Calu3 (cell line): ENCODE measurements around the gene CD109. TPM values are rescaled to one million over a fixed set of nuclear protein-coding genes. Genes with fewer than 3 reads are reported as not detected.

Source experiments
- BruUV-seq: library from RNA; stranded (reverse); fragments of 400-500 nt; replicated peaks from 2 replicates; lab custom pipeline; 2021; lab: Mats Ljungman, UMichigan
- CTCF ChIA-PET: fragments of 300-600 bp; sonication (Branson Sonifier 250); formaldehyde crosslinking; loops from one replicate; lab custom pipeline; 2022; ENCODE audit warnings: antibody characterized with exemption; lab: Charles Lee
- DNase-seq: peaks from one replicate; pipeline ENCODE4 v3.0.0; 2022
- H3K27ac Mint-ChIP-seq: one replicate; pipeline ENCODE4 v1.8.0; 2022; ENCODE audit warnings: mixed read lengths; ENCODE audit not compliant: unreplicated experiment
- H3K27me3 Mint-ChIP-seq: one replicate; pipeline ENCODE4 v1.8.0; 2022; ENCODE audit warnings: mixed read lengths; ENCODE audit not compliant: unreplicated experiment
- H3K36me3 Mint-ChIP-seq: one replicate; pipeline ENCODE4 v1.8.0; 2022; ENCODE audit warnings: mild to moderate bottlenecking, moderate library complexity, mixed read lengths; ENCODE audit not compliant: insufficient read depth, unreplicated experiment
- H3K4me1 Mint-ChIP-seq: one replicate; pipeline ENCODE4 v1.8.0; 2022; ENCODE audit warnings: mild to moderate bottlenecking, low read depth, mixed read lengths; ENCODE audit not compliant: unreplicated experiment
- H3K4me3 Mint-ChIP-seq: one replicate; pipeline ENCODE4 v1.8.0; 2022; ENCODE audit warnings: mild to moderate bottlenecking, low read depth, moderate library complexity, mixed read lengths; ENCODE audit not compliant: unreplicated experiment
- H3K9me3 Mint-ChIP-seq: one replicate; pipeline ENCODE4 v1.8.0; 2022; ENCODE audit warnings: low read depth, mixed read lengths; ENCODE audit not compliant: unreplicated experiment
- CTCF ChIP-seq: fragments of 200-600 bp; IDR thresholded peaks from one replicate; pipeline ENCODE4 v1.8.0; 2022; ENCODE audit warnings: antibody characterized with exemption; ENCODE audit not compliant: unreplicated experiment
- intact Hi-C: fragments of 100-400 bp; cut with micrococcal nuclease; formaldehyde crosslinking; loops from one replicate; pipeline ENCODE4 v1.10.0; 2022; ENCODE audit not compliant: unreplicated experiment
- total RNA-seq: library from RNA; stranded (reverse); gene quantifications from 2 replicates; pipeline ENCODE4 v1.2.3, GENCODE V29; 2022

The CD109 gene
- total RNA-seq, 1 experiment from 2014 or later, result 3.6 TPM

GRCh38 chr6:73752943-73753342 lies 56.9 kb downstream of the CD109 start:
- no peaks in the 10 kb centered on the region for H3K4me1 Mint-ChIP-seq
- CTCF ChIA-PET, result no interaction called here
- no peak overlapping the region for H3K4me3 Mint-ChIP-seq
- H3K27me3 Mint-ChIP-seq, result no peaks in the 10 kb centered on the region
- no TSS peak for BruUV-seq
- no peaks in the 10 kb centered on the region for H3K9me3 Mint-ChIP-seq
- H3K27ac Mint-ChIP-seq, result no peak overlapping the region
- H3K36me3 Mint-ChIP-seq, result no peaks in the 10 kb centered on the region
- no peak for DNase-seq
- intact Hi-C loops, result no loop called here
- no peak for TF ChIP-seq CTCF

GRCh38 chr6:73766040-73766439 lies 70.0 kb downstream of the CD109 start:
- Mint-ChIP-seq H3K4me3 (no peak overlapping the region), H3K36me3 (no peaks in the 10 kb centered on the region), H3K4me1 (no peaks in the 10 kb centered on the region), H3K9me3 (no peaks in the 10 kb centered on the region), H3K27ac (no peak overlapping the region), H3K27me3 (no peaks in the 10 kb centered on the region)
- no peak for DNase-seq
- intact Hi-C loops, result no loop called here
- TF ChIP-seq CTCF, result no peak
- CTCF ChIA-PET, result no interaction called here
- BruUV-seq, result no TSS peak

GRCh38 chr6:73768558-73768957 lies 72.6 kb downstream of the CD109 start:
- Mint-ChIP-seq H3K27me3 (no peaks in the 10 kb centered on the region), H3K4me1 (no peaks in the 10 kb centered on the region), H3K4me3 (no peak overlapping the region), H3K36me3 (no peaks in the 10 kb centered on the region), H3K27ac (no peak overlapping the region), H3K9me3 (no peaks in the 10 kb centered on the region)
- no peak for DNase-seq
- intact Hi-C loops, result no loop called here
- no TSS peak for BruUV-seq
- no peak for TF ChIP-seq CTCF
- CTCF ChIA-PET, result no interaction called here

GRCh38 chr6:73769976-73770375 lies 74.0 kb downstream of the CD109 start:
- H3K27ac Mint-ChIP-seq, result no peak overlapping the region
- H3K27me3 Mint-ChIP-seq, result no peaks in the 10 kb centered on the region
- intact Hi-C loops, result no loop called here
- H3K36me3 Mint-ChIP-seq, result no peaks in the 10 kb centered on the region
- TF ChIP-seq CTCF, result no peak
- no peaks in the 10 kb centered on the region for H3K9me3 Mint-ChIP-seq
- CTCF ChIA-PET, result no interaction called here
- H3K4me3 Mint-ChIP-seq, result no peak overlapping the region
- no peak for DNase-seq
- BruUV-seq, result no TSS peak
- H3K4me1 Mint-ChIP-seq, result peaks cover 6% of the 10 kb centered on the region
